Activated CD8-positive, alpha-beta memory T cell treated with anti-CD3 and anti-CD28 coated beads, Interleukin-2, amount 50 U/mL, for 1 hour (primary cell): Measurements from ENCODE around the gene KCTD15.
"Not testable (repeated sequence)": the region's sequence is repeated elsewhere in the genome, so short reads cannot be mapped to it uniquely, and the experiment has no call there.

Source experiments
- DNase-seq: peaks from one replicate; pipeline ENCODE4 v3.0.0-alpha.2; 2020; ENCODE audit errors: extremely low read depth

KCTD15 gene

DNA sequence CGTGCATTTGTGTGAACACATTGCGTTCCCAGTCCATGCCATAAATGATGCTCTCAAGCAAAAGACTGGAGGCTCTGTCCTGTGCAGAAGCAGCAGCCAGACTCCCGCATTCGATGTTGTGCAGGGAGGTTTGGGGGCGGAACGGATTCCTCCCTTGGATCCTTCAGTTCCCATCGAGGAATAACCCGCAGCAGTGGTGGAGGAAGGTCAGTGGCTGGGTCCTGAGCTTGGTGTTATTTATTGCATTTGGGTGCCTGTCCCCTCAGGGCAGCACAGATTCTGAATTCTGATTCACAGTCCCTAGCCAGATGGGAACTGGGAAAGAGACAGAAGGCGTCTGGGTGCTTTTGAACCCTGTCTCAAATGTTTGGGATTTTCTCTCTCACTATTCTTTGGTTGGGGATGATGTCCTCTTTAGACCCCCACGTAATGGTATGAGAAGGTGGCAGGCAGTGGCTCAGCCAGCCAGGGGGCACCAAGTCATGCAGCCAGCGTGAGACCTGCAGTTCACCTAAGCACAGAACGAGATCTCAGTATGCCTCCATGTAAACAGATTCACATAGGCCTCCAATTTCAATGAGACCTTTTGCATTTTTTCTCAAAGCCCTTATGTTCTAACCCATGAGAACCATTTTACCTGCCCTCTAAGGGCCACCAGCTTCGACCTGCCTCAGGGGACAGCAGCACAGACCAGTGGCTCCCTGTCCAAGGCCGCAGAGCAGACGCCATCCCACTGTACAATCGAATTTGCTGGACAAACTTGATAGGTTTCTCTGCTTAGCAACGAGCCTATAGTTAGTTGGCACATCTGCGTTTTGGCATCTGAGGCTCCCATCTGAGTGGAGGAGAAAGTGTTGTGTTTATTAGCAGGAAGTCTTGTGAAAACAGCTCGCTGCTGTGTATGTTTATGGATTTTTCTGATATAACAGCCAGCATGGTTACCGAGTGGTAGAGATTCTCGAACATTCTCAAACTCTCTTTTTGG, 17.8 kb downstream of the KCTD15 start:
- DNase-seq: no peak

DNA sequence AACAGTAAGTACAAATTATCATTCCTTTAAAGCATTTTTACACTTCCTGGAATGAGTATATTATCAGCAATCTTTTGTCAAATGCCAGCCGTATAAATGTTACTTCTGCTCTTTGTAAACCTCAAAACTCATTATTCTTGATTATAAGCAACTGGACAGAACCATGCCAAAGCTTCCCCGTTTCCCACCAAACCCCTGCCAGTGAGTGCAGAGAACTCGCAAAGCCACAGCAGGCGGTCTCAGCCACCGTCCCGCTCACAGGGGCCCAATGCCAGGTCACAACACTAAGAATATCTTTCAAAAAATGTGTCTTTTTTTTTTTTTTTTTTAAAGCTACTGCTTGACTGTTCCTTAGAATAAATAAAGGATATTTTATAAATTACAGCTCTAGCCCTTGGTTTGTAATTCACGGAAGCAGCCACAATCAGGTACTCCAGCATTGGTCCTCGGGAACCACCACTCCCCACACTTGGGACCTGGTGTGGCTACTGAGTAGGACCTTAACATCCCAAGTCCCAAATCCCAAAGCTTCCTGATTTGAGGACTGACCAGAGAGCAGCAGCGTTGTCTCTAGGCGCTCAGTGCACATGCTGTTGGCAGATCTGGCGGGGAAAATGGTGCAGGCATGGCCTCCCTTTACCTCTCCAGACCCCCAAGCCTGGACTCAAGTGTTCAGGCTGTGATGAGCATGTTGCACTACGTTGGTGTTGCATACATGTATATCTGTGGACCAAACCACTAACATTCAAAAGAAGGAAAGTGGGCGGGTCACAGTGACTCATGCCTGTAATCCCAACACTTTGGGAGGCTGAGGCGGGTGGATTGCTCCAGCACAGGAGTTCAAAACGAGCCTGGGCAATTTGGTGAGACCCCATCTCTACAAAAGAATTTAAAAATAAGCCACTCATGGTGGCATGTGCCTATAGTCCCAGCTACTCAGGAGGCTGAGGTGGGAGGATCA, 19.0 kb downstream of the KCTD15 start:
- DNase-seq: no peak

DNA sequence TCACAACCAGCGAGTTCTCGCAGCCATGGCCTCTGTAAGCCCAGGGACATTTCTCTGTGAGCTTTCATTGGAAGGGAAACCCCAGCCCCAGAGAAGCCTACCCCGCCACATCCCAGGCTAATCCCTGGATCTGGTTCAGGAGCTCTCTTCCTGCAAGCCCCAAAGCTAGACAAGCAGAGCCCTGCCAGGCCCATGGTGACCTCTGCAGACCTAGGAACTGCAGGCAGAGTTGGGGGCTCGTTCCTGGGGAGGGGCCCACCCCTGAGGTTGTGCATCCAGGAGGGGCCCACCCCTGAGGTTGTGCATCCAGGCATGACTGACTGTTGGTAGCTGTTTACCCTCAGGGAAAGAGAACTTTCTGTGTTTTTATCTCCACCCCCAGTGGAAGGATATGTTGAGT, 21.7 kb downstream of the KCTD15 start:
- no peak for DNase-seq

DNA sequence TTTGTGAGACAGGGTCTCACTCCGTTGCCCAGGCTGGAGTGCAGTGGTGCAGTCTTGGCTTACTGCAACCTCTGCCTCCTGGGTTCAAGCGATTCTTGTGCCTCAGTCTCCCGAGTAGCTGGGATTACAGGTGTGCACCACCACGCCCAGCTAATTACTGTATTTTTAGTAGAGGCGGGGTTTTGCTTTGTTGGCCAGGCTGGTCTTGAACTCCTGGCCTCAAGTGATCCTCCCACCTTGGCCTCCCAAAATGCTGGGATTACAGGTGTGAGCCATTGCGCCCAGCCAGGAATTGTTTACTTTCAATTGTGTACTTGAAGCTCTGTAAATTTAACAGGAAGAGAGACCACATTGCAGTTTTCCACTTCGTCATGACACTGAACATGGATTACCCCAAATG, 22.4 kb downstream of the KCTD15 start:
- not testable (repeated sequence) for DNase-seq

DNA sequence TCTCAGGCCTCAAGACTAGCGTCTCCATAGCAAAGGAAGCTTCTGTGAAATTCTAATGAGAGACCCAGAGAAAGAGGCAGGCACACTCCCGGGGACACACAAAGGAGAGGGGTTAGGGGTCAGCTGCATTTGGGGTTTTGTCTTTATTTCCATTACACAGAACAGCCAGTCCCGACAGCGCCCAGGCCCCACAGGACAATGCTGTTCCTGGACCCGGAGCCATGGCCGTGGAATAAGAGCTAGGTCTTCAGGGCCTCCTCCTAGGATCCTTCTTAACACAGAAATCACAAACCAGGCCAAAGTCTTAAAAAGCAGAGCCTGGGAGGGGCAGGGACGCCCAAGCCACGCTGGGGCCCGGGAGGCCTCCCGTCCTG, 22.8 kb downstream of the KCTD15 start:
- DNase-seq: no peak

DNA sequence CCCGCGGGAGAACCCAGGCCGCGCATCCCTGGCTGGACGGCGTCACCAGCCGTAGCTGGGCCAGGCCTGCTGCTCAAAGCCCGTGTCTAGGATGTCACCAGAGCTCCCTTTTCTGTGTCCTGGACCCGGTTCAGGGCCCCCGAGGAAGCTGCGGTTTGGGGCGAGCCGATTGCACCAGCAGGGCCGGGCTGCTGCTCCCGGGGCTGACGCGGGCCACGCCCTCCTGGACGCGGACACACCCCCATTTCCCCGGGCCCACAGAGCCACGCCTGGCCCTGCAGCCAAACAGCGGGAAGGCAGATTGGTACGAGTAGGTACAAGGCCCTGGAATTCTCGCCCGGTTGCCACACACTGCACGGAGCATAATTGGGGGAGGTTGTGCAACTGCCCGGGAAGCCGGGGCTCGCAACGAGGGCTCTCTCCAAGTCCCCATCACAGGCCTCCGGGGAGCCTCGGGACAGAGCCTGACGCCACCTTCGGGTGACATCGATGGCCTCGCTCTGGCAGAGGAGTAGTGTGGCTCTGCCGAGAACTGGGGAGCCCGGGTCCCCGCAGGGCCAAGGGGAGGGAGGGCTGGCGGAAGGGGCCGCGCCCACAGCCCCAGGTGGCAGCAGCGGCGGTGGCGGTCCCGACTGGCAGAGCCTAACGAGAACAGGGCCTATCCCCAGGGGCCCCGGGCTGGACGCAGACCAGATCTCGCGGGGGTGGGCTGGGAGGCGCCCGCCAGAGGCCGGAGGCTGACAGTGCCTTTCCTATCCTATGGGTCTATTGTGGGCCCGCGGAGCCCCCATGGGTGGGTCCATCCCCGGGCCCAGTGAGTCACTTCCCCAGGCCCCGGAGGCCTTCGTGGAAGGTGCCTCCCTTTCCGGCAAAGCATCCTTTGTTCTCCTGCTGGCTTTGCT, 23.5 kb downstream of the KCTD15 start:
- DNase-seq: no peak

DNA sequence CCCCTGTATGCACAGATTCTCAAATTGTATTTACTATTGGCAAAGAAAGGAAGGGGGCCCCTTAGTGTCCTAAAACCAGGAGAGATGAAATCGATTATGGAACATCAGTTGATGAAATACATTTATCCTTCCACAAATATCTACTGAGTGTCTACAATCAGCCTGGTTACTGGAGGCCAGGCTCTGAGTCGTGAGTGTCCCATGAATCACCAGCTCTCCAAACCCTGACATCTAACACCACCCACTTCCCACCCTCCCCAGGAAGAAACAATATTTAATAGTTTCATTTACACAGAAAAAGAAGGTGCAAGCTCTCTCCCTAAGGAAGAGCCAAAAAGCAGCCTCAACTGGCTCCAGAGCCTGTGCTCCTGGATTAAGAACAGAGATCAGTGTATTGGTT, 25.2 kb downstream of the KCTD15 start:
- no peak for DNase-seq

DNA sequence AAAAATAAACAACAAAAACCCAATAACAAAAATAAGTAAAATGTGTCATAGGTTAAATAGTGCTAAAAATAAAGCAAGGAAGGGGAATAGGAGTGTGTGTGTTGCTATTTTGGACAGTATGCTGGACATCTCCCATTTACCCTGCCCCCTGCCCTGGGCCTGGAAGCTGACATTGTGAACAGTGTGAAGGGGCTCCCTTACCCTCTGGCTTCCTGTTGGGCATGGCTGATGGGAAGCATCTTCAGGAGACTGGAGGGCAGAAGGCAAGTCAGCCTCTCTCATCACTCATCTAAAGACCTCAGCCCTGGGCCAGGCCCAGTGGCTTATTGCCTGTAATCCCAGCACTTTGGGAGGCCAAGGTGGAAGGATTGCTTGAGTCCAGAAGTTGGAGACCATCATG, 26.7 kb downstream of the KCTD15 start:
- no peak for DNase-seq

DNA sequence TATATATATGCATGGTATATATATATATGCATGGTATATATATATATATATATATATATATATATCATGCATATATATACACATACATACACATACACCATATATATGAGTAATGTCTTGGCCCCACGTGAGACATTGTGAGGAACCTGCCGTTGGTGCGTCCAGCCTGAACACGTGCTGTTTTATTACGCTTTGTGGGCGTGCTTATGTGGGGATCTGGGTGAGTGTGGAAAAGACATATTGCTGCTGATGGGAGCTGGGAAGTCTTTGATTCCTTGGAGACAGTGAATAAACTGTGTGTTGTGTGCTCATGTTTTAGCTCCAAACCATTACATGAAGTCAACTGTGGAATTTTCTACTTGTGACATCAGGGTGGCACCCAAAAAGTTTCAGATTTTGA, 28.9 kb downstream of the KCTD15 start:
- no peak for DNase-seq

DNA sequence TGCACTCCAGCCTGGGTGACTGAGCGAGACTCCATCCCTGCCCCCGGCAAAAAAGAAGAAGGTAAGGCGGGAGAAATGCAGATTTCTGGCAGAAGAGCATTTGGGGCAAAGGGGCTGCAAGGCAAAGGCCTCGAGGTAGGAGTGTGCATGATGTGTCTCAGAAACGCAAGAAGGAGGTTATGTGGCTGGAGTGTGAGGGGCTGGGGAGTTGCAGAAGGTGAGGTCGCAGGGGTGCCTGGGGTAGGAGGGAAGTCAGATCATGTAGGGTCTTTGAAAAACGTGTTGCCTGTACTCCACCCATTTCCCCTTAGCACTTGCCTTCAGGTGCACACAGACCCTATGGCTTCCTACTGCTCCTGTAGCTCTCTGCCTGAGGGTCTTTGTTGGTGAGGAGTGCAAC, 29.9 kb downstream of the KCTD15 start:
- no peak for DNase-seq

DNA sequence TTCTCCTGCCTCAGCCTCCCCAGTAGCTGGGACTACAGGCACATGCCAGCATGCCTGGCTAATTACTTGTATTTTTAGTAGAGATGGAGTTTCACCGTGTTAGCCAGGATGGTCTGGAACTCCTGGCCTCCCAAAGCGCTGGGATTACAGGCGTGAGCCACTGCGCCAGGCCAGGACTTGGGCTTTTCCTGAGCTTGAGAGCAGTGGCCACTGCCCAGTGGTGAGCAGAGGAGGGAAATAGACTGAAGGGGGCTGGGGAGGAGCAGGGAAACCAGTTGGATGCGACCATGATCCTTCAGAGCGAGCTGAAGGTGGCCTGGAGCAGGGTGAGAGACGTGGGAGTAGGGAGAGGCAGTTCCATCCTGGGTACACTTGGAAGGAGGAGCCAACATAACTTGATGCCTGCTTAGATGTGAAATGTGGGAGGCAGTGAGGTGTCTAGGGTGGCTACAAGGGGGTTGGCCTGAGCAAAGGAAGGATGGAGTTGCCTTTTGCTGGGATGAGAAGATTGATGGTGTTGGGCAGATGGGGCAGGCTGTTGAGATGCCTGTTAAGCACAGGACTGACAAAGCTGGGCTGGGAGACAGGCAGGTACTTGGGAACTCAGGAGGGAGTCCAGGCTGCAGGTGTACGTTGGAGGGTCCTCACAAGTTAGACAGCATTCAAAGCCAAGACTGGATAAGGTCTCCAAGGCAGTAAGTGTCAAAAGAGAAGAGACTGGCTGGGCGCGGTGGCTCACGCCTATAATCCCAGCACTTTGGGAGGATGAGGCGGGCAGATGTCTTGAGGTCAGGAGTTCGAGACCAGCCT, 31.8 kb downstream of the KCTD15 start:
- DNase-seq: no peak

DNA sequence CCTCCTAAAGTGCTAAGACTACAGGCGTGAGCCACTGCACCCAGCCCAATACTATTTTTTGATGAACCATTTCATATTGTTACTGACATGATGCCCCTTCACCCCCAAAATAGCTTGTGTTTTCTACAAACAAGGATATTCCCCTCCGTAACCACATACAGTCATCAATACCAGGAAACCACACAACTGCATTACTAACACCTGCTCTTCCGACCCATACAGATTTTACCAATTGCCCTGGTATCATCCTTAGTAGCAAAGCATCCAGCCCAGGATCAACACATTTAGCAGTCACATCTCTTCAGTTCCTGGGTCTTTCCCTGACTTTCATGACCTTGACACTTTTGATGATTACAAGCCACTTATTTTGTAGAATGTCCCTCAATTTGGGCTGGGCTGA, 33.6 kb downstream of the KCTD15 start:
- no peak for DNase-seq

DNA sequence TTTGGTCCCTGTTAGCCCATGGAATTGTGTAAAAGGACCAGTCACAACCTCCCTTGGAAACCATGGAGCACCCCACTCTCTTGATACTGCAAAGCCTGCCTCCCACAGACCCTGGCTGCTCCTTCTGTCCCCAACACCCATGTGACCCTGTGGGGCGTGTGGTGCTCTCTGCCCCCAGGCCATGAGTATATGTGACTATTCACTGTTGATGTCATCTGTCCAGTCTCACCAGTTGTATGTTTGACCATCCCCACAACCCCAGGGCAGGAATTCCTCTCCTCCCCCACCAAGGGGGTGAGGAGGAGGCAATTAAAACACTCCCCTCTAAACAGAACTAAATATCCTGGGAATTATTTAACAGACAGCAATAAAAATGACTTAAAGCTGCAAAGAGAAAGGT, 35.2 kb downstream of the KCTD15 start:
- no peak for DNase-seq

DNA sequence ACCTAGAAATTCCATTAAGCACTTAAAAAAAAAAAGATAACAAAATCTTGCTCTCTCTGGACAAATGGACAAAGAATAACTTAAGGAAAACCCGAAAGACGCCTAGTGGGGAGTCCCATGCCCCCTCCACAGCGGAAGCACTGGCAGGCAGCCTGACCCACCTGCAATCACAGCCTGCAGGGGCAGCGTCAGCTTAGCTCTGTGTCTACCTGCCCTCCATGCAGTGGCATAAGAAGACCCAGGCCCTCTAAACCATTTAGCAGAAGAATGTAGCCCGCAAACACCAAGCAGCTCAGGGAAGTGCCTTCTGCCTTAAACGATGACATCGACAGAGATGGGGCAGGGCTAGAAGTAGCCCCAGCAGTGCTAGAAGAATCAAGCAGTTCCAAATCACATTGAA, 36.0 kb downstream of the KCTD15 start:
- DNase-seq: no peak

DNA sequence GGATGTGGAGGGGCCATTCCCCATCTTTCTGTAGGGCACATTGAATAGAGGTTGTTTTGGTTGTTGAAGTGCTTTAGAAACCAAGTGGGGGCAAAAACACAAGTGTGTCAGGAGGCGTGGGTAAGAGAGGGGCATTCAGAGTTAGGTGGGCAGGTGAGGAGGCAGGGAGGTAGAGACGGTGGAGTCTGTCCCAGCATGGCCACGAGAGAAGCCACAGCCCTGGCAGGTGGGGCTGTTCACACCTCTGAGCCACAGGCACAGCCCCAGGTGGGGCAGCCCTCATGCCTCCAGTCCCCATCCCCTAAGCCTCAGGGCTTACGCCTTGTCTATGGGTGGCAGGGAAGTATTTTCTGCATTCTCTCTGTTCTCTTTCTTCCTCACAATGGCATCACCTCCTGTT, 43.7 kb downstream of the KCTD15 start:
- no peak for DNase-seq

DNA sequence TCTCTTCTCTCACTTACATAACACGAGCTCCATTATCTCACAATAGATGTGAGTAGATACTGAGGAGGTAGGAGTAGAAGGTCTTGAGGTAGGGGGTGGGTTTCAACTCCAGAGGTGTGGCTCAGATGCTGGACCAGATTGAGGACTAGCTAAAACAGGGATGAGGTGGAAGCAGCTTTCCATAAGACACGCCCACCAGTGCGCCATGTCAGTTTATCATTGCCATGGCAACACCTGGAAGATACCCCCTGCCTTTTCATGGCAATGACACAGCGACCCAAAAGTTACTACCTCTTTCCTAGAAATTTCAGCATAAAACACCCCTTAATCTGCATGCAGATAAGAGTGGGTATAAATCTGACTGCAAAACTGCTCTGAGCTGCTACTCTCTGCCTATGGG, 44.1 kb downstream of the KCTD15 start:
- DNase-seq: no peak

DNA sequence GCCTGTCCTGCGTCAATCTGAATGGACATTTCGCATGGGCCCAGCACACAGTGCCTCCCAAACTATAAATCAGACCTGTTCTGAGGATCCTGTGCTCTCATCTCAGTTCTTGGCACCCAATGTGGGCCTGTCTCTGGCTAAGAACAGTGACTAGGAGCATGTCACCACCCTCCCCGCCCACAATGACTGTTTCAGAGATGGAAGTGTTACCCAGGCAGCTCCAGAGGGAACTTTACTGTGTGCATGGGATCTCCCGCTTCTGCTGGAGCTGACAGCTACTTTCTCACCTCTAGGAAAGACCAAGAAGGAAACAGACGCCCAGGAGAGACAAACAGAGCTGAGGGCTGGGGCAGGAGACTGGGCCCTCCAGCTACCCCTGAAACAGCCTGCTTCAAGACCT, 45.0 kb downstream of the KCTD15 start:
- DNase-seq: no peak

DNA sequence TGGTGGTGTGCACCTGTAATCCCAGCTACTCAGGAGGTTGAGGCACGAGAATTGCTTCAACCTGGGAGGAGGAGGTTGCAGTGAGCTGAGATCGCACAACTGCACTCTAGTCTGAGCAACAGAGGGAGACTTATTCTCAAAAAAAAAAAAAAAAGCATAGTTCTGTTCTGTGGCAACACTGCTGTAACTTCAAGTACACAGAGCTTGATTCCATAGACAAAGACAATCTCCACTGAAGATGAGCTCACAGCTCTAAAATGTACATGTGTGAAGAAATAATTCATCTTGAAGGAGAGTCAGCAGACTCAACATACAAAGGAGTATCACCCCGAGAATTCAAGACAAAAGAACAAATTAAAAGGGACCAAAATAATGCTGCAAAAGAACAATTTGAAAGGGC, 47.8 kb downstream of the KCTD15 start:
- DNase-seq: no peak

DNA sequence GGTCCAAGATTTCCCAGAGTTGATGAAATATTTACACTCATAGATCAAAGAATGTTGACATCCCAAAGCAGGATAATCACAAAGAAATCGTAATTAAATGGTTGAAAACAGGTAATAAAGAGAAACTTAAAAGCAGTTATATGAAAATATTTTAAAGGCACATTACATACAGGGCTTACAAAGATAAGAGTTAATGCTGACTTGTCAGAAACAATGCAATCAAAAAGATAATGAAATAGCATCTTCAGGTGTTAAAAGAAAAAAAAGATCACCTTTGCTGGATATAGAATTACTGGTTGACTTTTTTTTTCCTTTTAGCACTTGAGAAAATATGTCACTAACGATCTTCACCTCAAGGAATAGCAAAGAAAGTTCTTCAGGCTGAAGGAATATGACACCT, 48.8 kb downstream of the KCTD15 start:
- no peak for DNase-seq

DNA sequence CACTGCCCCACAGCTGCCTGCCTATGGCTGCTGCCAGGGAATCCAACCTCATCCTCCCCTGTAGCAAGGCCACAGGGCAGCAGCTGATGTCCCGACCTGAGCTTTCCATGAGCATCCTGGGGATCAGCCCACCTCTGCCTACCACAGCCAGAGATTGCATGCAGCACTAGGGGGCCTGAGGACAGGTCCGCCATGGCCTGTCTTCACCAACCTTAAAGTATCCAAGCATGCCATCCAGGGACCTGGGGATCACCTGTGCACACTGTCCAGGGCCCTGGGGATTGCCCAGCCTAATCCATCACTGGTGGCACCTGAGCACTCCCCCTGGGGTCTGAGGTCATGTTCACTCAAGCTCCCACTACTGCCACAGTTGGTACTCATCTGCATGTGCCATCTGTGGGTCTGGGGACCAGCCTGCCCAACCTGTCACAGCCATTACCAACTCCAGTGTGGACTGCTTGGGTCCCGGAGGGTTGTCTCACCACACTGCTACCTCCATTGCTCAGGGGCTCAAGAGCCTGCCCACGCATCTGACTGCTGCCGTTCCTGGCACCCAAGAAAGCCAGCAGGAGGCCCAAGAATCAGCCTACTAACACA, 53.0 kb downstream of the KCTD15 start:
- no peak for DNase-seq
